DOHH2 (cell line): ENCODE measurements around the gene CDK3.

Experiments used
- H3F3A ChIP-seq: fragments of 200-600 bp; sonication (generic), shearing (Covaris generic); 2 replicates; pipeline ENCODE4 v1.6.0; 2016; ENCODE audit warnings: antibody characterized with exemption, mild to moderate bottlenecking; ENCODE audit not compliant: control insufficient read depth, insufficient read depth
- H3K27ac ChIP-seq: fragments of 200-600 bp; sonication (generic); 2 replicates; pipeline ENCODE4 v1.5.1; 2014; ENCODE audit warnings: low read depth, mild to moderate bottlenecking, low read length, moderate library complexity
- H3K27me3 ChIP-seq: fragments of 200-600 bp; sonication (generic); 2 replicates; pipeline ENCODE4 v1.6.1; 2014; ENCODE audit warnings: mild to moderate bottlenecking, low read length, mixed read lengths; ENCODE audit not compliant: control insufficient read depth
- H3K36me3 ChIP-seq: fragments of 200-600 bp; sonication (generic); 2 replicates; pipeline ENCODE4 v1.6.1; 2014; ENCODE audit warnings: mild to moderate bottlenecking, low read length, moderate library complexity, mixed read lengths; ENCODE audit not compliant: control insufficient read depth
- H3K4me1 ChIP-seq: fragments of 200-600 bp; sonication (generic); 2 replicates; pipeline ENCODE4 v1.6.1; 2014; ENCODE audit warnings: mild to moderate bottlenecking, low read length, mixed read lengths; ENCODE audit not compliant: control insufficient read depth
- H3K4me2 ChIP-seq: fragments of 200-600 bp; sonication (generic); 2 replicates; pipeline ENCODE4 v1.6.0; 2014; ENCODE audit warnings: mild to moderate bottlenecking, low read length, moderate library complexity
- H3K4me3 ChIP-seq: fragments of 200-600 bp; sonication (generic); 2 replicates; pipeline ENCODE4 v1.5.1; 2014; ENCODE audit warnings: mild to moderate bottlenecking, low read length, mixed read lengths
- H3K79me2 ChIP-seq: fragments of 200-600 bp; sonication (generic); 2 replicates; pipeline ENCODE4 v1.6.1; 2014; ENCODE audit warnings: mild to moderate bottlenecking, low read length, mixed read lengths; ENCODE audit not compliant: control insufficient read depth
- H3K9me2 ChIP-seq: fragments of 200-600 bp; sonication (generic); replicated peaks from 2 replicates; pipeline ENCODE4 v1.6.1; 2014; ENCODE audit warnings: mild to moderate bottlenecking, low read length, mixed read lengths; ENCODE audit not compliant: control insufficient read depth
- H3K9me3 ChIP-seq: fragments of 200-600 bp; sonication (generic); 2 replicates; pipeline ENCODE4 v1.6.1; 2014; ENCODE audit warnings: antibody characterized with exemption, low read length, mixed read lengths; ENCODE audit not compliant: control insufficient read depth, insufficient read depth
- H4K20me1 ChIP-seq: fragments of 200-600 bp; sonication (generic); 2 replicates; pipeline ENCODE4 v1.6.0; 2014; ENCODE audit warnings: low read depth, mild to moderate bottlenecking, antibody characterized with exemption, low read length, moderate library complexity; ENCODE audit not compliant: control insufficient read depth, insufficient read depth
- EZH2phosphoT487 ChIP-seq: fragments of 200-600 bp; sonication (generic); IDR thresholded peaks from 2 replicates; pipeline ENCODE4 v1.6.1; 2017; ENCODE audit warnings: borderline replicate concordance, mild to moderate bottlenecking, antibody characterized with exemption, low read length, moderate library complexity, mixed read lengths
- TF ChIP-seq, protein P1 (sequence below): fragments of 200-600 bp; sonication (generic); IDR thresholded peaks from one replicate; pipeline ENCODE4 v1.5.1; 2014; ENCODE audit warnings: antibody characterized with exemption, mild to moderate bottlenecking, low read depth, low read length; ENCODE audit not compliant: poor library complexity, severe bottlenecking

CDK3 gene

GRCh38 chr17:75987041-75987440, 13.6 kb upstream of the CDK3 start:
- Histone ChIP-seq H3K9me3 (no peaks in the 10 kb centered on the region), H3F3A (no peaks in the 10 kb centered on the region), H3K4me1 (peaks cover 6% of the 10 kb centered on the region), H3K27me3 (no peaks in the 10 kb centered on the region), H4K20me1 (no peaks in the 10 kb centered on the region), H3K27ac (no peak overlapping the region), H3K36me3 (peaks cover 6% of the 10 kb centered on the region; the same call in 1 of the 2 replicates), H3K9me2 (no peaks in the 10 kb centered on the region), H3K4me3 (no peak overlapping the region), H3K4me2 (no peak overlapping the region), H3K79me2 (no peaks in the 10 kb centered on the region)
- no peak for TF ChIP-seq EZH2phosphoT487
- TF ChIP-seq, protein P1, sequence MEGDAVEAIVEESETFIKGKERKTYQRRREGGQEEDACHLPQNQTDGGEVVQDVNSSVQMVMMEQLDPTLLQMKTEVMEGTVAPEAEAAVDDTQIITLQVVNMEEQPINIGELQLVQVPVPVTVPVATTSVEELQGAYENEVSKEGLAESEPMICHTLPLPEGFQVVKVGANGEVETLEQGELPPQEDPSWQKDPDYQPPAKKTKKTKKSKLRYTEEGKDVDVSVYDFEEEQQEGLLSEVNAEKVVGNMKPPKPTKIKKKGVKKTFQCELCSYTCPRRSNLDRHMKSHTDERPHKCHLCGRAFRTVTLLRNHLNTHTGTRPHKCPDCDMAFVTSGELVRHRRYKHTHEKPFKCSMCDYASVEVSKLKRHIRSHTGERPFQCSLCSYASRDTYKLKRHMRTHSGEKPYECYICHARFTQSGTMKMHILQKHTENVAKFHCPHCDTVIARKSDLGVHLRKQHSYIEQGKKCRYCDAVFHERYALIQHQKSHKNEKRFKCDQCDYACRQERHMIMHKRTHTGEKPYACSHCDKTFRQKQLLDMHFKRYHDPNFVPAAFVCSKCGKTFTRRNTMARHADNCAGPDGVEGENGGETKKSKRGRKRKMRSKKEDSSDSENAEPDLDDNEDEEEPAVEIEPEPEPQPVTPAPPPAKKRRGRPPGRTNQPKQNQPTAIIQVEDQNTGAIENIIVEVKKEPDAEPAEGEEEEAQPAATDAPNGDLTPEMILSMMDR, result no peak

DNA sequence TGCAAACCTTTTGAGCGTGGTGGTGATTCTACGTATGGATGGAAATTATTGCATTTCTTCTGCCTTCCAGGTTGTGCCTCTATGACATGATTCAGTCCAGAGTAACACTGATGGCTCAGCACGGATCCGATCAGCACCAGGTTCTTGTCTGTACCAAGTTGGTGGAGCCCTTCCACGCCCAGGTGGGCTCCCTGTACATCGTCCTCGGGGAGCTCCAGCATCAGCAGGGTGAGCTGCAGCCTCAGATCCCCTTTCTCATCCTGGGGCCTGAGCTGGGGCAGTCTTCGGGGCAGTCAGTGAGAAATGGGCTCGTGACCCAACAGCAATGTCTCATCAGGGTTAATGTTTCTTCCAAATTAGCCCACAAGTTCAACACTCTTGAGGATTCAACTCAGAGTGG, 9.3 kb upstream of the CDK3 start:
- Histone ChIP-seq H3K9me3 (no peaks in the 10 kb centered on the region), H3F3A (no peaks in the 10 kb centered on the region), H3K27me3 (no peaks in the 10 kb centered on the region), H3K4me2 (no peak overlapping the region), H4K20me1 (no peaks in the 10 kb centered on the region), H3K36me3 (peaks cover 6% of the 10 kb centered on the region; the same call in 1 of the 2 replicates), H3K27ac (no peak overlapping the region), H3K4me3 (no peak overlapping the region), H3K79me2 (no peaks in the 10 kb centered on the region), H3K9me2 (no peaks in the 10 kb centered on the region), H3K4me1 (peaks cover 6% of the 10 kb centered on the region)
- no peak for TF ChIP-seq EZH2phosphoT487

DNA sequence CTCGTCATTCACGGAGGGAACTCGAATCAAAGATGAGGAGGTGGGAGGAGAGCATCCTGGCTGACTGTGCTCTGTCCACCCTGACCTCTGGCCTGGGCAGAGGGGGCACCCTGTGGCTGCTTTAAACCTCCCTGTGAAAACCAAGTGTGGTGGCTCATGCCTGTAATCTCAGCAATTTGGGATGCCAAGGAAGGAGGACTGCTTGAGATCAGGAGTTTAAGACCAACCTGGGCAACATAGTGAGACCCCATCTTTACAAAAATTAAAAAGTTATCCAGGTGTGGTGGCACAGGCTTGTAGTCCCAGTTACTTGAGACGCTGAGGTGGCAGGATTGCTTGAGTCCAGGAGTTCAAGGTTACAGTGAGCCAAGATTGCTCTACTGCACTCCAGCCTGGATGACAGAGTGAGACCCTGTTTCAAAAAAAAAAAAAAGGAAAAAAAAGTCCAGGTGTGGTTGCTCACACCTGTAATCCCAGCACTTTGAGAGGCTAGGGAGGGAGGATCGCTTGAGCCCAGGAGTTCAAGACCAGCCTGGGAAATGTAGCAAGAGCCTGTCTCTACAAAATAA, 5.8 kb upstream of the CDK3 start:
- no peaks in the 10 kb centered on the region for H3K9me3 ChIP-seq
- H3K4me1 ChIP-seq, result peaks cover 6% of the 10 kb centered on the region
- H3K27me3 ChIP-seq, result no peaks in the 10 kb centered on the region
- H4K20me1 ChIP-seq, result no peaks in the 10 kb centered on the region
- H3K36me3 ChIP-seq, result peaks cover 6% of the 10 kb centered on the region; the same call in 1 of the 2 replicates
- H3K27ac ChIP-seq, result no peak overlapping the region
- H3K4me2 ChIP-seq, result no peak overlapping the region
- no peak overlapping the region for H3K4me3 ChIP-seq
- H3K9me2 ChIP-seq, result no peaks in the 10 kb centered on the region
- no peaks in the 10 kb centered on the region for H3K79me2 ChIP-seq
- H3F3A ChIP-seq, result no peaks in the 10 kb centered on the region
- TF ChIP-seq, protein P1, result no peak

DNA sequence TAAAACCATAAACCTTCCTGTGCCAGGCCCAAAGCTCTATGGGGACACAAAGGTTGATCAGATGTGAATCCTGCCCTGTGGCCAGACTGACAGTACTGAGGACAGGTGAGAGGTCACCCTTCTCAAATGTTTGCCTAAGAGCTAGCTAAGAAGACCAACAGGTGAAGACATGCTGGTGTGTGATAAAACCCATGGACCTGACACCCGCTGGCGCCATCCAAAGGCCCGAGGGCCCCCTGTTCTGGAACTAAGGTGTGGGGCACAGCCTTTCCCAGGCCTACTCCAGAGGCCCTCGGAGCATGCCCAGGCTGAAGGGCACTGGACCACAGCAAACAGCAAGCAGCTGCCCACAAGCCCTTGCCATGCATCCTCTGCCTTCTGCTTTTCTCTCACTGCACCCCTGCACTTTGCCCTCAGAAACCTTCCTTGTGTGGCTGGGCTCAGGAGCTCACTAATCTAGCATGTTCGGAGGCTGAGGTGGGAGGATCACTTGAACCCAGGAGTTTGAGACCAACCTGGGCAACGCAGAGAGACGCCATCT, 5.2 kb upstream of the CDK3 start:
- H3F3A ChIP-seq, result no peaks in the 10 kb centered on the region
- no peaks in the 10 kb centered on the region for H3K27me3 ChIP-seq
- no peaks in the 10 kb centered on the region for H3K9me3 ChIP-seq
- peaks cover 9% of the 10 kb centered on the region for H3K4me1 ChIP-seq
- no peaks in the 10 kb centered on the region for H3K9me2 ChIP-seq
- no peaks in the 10 kb centered on the region for H3K79me2 ChIP-seq
- no peak overlapping the region for H3K4me3 ChIP-seq
- no peaks in the 10 kb centered on the region for H4K20me1 ChIP-seq
- TF ChIP-seq, protein P1, result no peak
- TF ChIP-seq EZH2phosphoT487, result no peak
- H3K27ac ChIP-seq, result no peak overlapping the region
- H3K36me3 ChIP-seq, result peaks cover 9% of the 10 kb centered on the region; the same call in 1 of the 2 replicates
- no peak overlapping the region for H3K4me2 ChIP-seq
